BJ (cell line): ENCODE measurements around the gene REEP6. TPM values are rescaled to one million over a fixed set of nuclear protein-coding genes. Genes with fewer than 3 reads are reported as not detected.
"Not testable (repeated sequence)": the region's sequence is repeated elsewhere in the genome, so short reads cannot be mapped to it uniquely, and the experiment has no call there.

Experiments used
- CTCF ChIA-PET: fragments of 350-600 bp; formaldehyde crosslinking; extraction: SDS; loops from one replicate; lab custom pipeline; 2021; ENCODE audit warnings: antibody characterized with exemption, inconsistent platforms; lab: Yijun Ruan, JAX
- POLR2A ChIA-PET: fragments of 300-600 bp; sonication (Branson Sonifier 250); formaldehyde crosslinking; extraction: SDS; loops from one replicate; lab custom pipeline; 2021; ENCODE audit warnings: antibody characterized with exemption; lab: Charles Lee
- DNase-seq: peaks from one replicate; pipeline ENCODE4 v3.0.0-alpha.2; 2011; ENCODE audit warnings: low read depth
- H3K27me3 ChIP-seq: 2 replicates; pipeline ENCODE4 v1.6.0; 2011; ENCODE audit warnings: low read length; ENCODE audit not compliant: control insufficient read depth, insufficient read depth
- H3K36me3 ChIP-seq: 2 replicates; pipeline ENCODE4 v1.5.1; 2011; ENCODE audit warnings: low read length; ENCODE audit not compliant: control insufficient read depth, insufficient read depth
- H3K4me3 ChIP-seq: 2 replicates; pipeline ENCODE4 v1.5.1; 2011; ENCODE audit warnings: low read depth, mild to moderate bottlenecking, control low read depth, low read length
- CTCF ChIP-seq: IDR thresholded peaks from 2 replicates; pipeline ENCODE4 v1.5.1; 2011; ENCODE audit warnings: low read depth, mild to moderate bottlenecking, control low read depth, inconsistent platforms, low read length, moderate library complexity; ENCODE audit not compliant: insufficient read depth
- polyA plus RNA-seq: library from polyadenylated mRNA; depleted of rRNA; stranded (reverse); fragments of >200 nt; gene quantifications from 2 replicates; pipeline ENCODE4 v1.2.3, GENCODE V29; 2011

The REEP6 gene
- polyA plus RNA-seq, 1 experiment, result 3.1 TPM

- H3K27me3 ChIP-seq, result peaks cover 3% of the 10 kb centered on the region; the same call in 1 of the 2 replicates
- DNase-seq, result no peak
- ChIA-PET POLR2A (no interaction called here), CTCF (interaction anchor here (0.8 to 1.0 kb wide), 2 partner anchors 11 to 23 kb away, joined by 3 to 4 read pairs; no protein-coding TSS in a partner anchor)
- no peak overlapping the region for H3K4me3 ChIP-seq
- H3K36me3 ChIP-seq, result no peaks in the 10 kb centered on the region
- TF ChIP-seq CTCF, result no peak
Observed at GRCh38 chr19:1514986-1515721, 24.2 kb downstream of the REEP6 start.

GRCh38 chr19:1516395-1516753 lies 25.4 kb downstream of the REEP6 start:
- H3K4me3 ChIP-seq, result no peak overlapping the region
- ChIA-PET CTCF (no interaction called here), POLR2A (no interaction called here)
- peaks cover 3% of the 10 kb centered on the region; the same call in 1 of the 2 replicates for H3K27me3 ChIP-seq
- TF ChIP-seq CTCF, result no peak
- H3K36me3 ChIP-seq, result no peaks in the 10 kb centered on the region
- DNase-seq, result no peak

GRCh38 chr19:1518471-1518870 lies 27.5 kb downstream of the REEP6 start:
- TF ChIP-seq CTCF, result no peak
- ChIA-PET CTCF (interaction anchor here (0.7 kb wide), 1 partner anchor 339 kb away, joined by 3 read pairs; no protein-coding TSS in a partner anchor), POLR2A (no interaction called here)
- H3K4me3 ChIP-seq, result no peak overlapping the region
- DNase-seq, result no peak
- H3K27me3 ChIP-seq, result peaks cover 9% of the 10 kb centered on the region
- no peaks in the 10 kb centered on the region for H3K36me3 ChIP-seq

GRCh38 chr19:1519802-1520201 lies 28.8 kb downstream of the REEP6 start:
- POLR2A ChIA-PET, H3K4me3 ChIP-seq, DNase-seq, H3K36me3 ChIP-seq: not testable (repeated sequence)
- H3K27me3 ChIP-seq, result peaks cover 16% of the 10 kb centered on the region
- CTCF ChIA-PET, result interaction anchor here (0.8 kb wide), 1 partner anchor 26 kb away, joined by 5 read pairs; no protein-coding TSS in a partner anchor

GRCh38 chr19:1520203-1520780 lies 29.3 kb downstream of the REEP6 start:
- no peaks in the 10 kb centered on the region for H3K36me3 ChIP-seq
- H3K27me3 ChIP-seq, result peaks cover 19% of the 10 kb centered on the region
- POLR2A ChIA-PET, result no interaction called here
- H3K4me3 ChIP-seq, result no peak overlapping the region
- CTCF ChIA-PET, result no interaction called here
- no peak for TF ChIP-seq CTCF
- no peak for DNase-seq
